ENCODE measurements around the gene FAH.

The FAH gene

DNA sequence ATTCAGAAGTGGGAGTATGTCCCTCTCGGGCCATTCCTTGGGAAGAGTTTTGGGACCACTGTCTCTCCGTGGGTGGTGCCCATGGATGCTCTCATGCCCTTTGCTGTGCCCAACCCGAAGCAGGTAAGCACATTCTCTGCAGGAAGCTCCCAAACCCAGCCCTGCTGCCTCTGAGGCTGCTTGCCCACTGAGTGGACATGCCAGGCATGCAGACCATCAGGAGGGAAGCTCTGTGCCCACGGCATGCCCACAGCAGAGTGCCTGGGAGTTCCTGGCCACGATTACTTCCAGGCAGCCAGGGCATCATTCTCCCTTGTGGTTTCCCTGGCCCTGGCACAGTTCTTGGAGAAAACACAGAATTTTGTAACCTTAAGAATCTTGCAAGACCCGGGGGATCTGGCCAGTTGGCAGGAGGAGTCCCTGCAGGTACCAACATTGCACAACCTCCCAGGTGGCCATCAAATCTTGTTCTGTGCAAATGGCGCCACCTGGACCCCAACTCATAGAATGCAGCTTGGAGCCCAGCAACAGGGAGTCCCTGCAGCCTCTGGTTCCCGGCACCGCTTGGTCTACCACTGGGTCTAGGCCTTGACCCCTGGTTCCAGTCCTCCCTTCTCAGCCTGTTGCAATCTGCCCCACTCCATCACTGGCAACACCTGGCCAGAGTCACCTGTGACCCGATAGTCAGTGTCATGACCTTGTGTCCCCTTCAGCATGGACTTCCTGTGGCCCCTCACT, 20.4 kb downstream of the FAH start:
- peak; percentile 44 to 52 (median 50) for DNase-seq (ENCODE audit: low read depth in 3 of 3)

DNA sequence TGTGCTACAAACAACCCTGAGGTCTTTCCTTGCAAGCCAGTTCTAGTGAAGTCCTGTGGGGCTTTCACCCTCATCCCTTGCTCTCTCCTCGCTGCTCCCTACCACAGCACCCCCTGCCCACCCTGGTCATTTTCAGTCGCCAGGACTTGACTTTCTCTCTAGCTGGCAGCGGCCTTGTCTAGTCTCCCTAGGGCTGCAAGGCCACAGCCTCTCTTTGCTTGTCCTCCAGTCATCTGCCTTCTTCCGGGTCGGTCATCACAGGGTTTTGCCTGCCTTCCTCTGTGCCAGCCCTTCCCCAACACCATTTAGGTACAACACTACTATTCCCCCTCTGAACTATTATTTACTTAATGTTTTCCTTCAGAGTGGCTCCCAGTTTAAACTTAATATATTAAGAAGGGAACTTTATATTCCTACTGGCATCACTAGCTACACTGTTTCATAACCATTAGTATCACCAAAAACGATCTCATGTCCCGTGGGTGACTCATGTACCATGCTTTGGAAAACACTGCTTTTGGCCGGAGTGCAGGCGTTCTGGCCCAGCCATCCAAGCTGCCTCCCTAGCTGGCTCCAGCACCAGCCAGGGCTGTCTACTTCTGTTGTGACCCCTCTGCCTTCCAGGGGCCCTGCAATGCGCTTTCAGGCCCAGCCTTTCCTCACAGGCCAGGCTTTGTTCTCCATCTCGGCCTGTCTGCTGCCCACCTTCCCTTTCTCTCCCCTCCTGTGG, 21.4 kb downstream of the FAH start:
- no peak for DNase-seq (ENCODE audit: low read depth in 3 of 3)

DNA sequence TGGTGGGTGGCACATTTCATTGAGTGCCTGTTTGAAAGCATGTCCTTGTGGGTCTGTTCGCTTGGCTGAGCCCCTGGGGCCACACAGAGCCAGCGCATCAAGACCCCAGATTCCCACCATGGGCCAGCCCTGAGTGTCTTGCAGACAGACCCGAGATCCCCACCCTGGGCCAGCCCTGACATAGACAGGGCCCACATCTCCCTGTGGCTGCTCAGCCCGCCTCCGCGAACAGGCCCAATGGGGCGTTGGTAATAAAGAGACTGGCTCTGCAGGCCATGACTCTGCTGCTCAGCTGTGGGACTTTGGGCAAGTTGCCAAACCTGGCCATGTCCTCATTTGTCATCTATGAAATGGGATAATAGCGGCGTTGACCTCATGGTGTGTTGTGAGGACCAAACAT, 22.6 kb downstream of the FAH start:
- no peak for DNase-seq (ENCODE audit: low read depth in 3 of 3)

DNA sequence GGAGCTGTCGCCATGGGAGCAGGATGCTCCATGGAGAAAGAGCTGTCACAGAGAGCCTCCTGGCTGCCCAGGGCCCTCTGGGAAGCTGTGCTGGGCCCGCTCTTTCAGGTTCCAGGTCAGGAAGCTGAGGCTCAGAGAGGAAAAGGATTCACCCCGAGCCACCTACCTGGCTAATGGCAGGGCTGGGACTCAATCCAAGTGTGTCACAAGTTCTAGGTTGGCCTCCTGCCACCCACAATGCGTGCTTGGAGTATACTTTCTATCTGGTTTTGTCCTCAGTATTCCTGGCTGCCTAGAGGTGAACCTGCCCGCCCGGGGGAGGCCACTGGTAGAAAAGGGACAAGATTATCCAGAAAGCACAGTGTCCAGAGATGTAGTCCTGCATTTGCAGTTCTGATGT, 23.6 kb downstream of the FAH start:
- no peak for DNase-seq (ENCODE audit: low read depth in 3 of 3)

DNA sequence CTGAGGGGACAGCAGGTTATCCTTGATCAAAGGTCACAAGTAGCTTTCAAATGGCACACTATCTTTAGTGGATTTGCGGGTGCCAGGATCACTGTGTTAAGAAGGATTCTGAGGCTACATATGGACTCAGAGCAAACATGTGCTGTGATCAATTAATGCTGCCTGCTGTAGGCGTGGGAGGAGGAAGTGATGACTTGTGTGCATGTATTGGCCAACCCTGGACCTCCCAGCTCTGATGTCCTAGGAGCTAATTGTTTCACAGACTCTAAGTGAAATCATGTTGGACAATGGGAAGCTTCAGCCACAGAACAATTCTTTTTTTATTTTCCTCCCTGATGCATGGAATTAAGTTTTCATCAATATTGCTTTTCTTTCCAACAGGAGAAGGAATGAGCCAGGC, 24.4 kb downstream of the FAH start:
- DNase-seq (ENCODE audit: low read depth in 3 of 3), result no peak

DNA sequence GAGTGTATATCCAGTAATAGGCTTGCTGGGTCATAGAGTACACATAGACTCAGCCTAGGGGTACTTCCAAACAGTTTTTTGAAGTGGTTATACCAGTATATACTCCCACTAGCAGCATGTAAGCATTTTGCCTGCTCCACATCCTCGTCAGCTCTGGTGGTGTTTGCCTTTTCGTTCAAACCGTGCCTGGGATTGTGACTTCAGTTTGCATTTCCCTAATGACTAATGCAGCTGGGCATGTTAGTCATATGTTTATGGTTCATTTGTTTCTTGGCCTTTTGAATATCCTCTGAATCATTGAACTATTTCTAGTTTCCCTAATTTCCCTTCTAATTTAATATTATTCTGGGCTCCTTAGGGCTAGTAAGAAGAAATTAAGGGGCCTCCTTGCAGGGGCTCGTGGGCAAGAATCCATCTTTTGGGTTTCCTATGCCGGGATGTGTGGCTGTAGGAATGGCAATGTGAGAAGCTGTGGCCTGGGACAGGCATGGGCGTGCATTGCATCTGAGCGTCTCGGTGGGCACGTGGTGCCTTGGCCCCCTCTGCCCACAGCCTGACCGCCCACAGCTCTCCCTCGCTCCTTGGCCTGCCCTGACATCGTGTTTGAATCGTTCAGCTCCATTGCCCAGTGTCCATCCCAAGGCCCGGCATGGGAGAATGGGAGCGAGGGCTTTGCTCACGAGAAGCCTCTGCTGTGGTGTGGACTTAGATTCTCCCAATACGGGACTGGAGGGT, 26.4 kb downstream of the FAH start:
- no peak for DNase-seq (ENCODE audit: low read depth in 3 of 3)

DNA sequence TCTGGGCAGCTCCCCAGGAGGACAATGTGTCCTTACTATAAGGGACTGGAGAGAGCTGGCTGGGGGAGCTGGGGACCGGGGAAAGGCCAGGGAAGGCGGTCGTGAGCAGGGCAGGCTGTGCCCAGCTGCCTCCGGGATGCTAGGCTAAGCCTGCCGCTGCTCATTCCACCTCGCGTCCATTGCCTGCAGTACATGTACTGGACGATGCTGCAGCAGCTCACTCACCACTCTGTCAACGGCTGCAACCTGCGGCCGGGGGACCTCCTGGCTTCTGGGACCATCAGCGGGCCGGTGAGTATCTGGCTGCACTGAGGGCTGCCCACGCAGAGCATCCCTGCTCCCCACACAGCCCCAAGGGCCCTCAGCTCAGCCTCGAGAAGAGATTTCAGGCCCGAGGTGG, 27.1 kb downstream of the FAH start:
- no peak for DNase-seq (ENCODE audit: low read depth in 3 of 3)

DNA sequence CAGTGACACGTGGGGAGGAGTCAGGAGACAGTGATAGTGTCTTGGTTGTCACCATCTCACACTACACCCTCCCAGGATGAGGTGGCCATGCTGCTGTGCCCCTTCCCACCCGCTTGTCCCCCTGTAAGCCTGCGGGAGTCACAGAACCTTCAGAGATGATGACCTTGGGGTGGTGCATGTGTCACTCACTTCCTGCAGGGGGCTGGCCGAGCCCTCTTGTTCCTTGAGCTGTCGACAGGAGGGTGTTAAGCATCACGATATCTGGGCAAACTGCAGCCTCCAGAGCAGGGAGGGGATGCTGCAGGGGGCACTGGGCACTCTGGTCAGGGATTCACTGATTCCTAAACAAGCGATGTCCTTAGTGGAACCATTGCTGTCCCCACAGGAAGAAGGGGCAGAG, 27.7 kb downstream of the FAH start:
- DNase-seq (ENCODE audit: low read depth in 3 of 3), result no peak

DNA sequence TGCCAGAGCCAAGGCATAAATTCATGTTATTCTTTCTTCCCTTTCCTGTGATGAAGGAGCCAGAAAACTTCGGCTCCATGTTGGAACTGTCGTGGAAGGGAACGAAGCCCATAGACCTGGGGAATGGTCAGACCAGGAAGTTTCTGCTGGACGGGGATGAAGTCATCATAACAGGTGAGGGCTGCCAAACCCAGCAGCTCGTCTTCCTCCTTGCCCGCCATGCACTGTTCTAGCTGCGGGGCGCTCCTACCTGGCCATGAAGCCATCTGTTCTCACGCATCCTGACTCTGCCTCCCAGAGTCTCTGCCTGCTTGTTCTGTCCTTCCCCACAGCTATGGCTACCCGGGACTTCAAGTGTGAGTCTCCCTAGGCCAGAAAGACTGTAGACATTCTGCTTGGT, 28.2 kb downstream of the FAH start:
- DNase-seq (ENCODE audit: low read depth in 3 of 3), result no peak

DNA sequence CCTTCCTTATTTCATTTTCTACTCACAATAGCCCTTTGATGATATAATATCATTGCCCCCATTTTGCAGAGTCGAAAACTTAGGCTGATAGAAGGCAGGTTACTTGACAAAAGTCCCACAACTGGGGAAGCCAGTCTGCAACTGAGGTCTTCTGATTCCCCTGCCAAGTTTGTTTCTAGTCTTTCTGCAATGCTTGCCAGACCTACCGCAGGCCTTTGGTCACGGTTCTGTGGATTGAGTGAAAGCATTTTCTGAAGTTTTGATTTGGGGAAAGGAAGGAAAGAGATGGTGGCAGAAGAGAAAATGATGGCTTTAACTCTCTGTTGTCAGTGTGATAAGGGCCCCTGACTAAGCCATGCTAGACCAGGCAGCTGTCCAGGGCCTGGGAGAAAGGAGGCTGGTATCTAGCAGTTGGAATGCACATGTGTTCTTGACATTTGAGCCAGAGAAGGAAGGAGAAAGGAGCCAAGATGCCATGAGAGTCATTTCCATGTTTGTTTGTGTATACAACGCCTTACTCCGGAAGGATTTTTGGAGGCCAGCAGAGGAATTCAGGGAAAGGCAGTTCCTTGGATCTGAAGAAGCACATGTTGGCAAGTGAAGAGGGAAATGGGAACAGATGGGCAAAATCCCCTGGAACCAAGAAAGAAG, 29.9 kb downstream of the FAH start:
- no peak for DNase-seq (ENCODE audit: low read depth in 3 of 3)

DNA sequence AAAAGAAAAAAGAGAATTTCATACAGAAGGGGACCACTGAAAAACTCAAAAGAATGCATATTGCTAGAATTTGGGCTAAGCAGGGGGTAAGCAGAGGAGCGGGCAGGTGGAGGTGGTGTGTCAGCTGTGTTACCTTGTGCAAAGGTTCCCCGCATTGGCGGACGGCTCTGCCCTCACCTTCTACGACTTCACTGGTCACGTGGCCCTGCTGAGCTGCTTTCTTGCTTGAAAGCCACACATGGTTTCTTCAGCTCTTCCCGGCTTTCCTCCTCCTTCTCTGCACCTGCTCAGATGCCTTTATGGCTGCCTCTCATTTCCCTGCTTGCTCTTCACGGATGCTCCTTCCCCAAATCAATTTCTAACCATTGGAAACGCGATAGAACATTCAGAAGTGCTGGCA, 30.5 kb downstream of the FAH start:
- DNase-seq (ENCODE audit: low read depth in 3 of 3), result no peak

DNA sequence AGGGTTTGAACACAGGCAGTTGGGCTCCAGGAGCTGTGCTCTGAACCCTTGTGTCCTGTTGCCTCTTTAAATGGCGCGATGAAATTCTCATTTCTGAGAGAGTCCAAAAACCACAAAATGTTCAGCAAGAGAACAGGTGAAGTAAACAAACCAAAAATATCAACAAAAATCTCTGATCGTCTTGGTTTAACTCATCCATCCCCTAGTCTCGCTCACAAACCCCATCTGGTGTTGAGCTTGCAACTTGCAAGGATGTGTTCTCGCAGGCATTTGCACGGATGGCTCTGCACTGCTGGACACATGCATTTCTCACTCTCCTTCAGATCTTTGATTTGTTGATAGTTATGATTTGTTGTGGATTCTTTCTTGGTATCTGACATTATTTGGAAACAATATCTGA, 31.1 kb downstream of the FAH start:
- no peak for DNase-seq (ENCODE audit: low read depth in 3 of 3)

DNA sequence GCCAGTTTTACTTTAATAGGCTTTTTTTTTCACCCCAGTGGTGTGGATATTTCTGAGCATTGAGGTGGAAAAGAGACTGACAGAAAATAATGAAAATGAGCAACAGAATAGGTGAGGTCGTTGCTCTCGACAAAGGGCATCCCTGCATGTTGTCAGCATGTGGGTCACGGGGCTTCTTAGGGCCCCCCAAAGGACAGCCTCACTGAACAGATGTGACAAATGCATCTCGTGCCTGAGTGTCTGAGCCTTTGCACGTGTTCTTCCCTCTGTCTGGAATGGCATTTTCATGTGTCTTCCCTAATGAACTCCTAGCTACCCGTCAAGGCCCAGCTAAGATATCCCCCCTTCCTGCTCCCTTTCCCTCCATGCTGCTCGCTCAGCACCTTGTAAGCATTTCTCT, 31.8 kb downstream of the FAH start:
- DNase-seq (ENCODE audit: low read depth in 3 of 3), result no peak

DNA sequence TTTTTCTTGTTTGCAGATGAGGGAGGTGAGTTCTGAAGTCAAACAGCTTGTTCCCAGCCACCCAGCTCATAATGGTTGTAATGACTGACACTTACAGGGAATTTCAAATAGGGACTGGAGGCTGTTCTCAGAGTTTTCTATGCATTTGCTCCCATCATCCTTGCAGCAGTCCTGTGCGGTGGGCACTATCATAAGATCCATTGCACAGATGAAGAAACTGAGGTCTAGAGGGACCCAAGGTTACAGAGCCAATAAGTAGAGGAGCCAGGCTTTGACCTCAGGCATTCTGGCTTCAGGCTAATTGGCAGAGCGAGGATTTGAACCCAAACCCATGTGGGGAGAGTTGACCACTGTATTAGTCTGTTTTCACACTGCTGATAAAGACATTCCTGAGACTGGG, 32.4 kb downstream of the FAH start:
- DNase-seq (ENCODE audit: low read depth in 3 of 3), result no peak

DNA sequence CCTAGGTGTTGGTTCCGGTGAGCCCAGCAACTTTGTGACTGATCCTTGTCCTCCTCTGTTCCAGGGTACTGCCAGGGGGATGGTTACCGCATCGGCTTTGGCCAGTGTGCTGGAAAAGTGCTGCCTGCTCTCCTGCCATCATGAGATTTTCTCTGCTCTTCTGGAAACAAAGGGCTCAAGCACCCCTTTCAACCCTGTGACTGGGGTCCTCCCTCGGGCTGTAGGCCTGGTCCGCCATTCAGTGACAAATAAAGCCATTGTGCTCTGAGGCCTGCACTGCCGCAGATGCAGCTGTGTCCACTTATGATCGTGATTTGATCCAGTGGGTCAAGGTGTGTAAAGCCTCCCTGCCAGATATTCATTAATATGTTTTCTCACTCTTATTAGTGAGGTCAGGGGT, 33.3 kb downstream of the FAH start:
- DNase-seq (ENCODE audit: low read depth in 3 of 3), result no peak

DNA sequence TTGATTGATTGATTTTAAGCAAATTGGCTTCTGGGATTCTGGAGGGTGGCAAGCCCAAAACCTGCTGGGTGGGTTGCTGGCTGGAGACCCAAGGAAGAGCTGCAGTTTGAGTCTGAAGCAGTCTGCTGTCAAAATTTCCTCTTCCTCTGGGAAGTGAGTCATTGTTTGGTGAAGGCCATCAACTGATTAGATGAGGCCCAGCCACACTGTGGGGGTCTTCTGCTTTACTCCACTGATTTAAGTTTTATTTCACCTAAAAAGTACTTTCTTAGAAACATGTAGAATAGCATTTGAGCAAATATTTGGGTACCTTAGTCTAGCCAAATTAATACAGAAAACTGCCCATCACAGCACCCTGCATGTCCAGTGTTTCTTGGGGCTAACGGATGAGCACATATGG, 33.8 kb downstream of the FAH start:
- no peak for DNase-seq (ENCODE audit: low read depth in 3 of 3)

DNA sequence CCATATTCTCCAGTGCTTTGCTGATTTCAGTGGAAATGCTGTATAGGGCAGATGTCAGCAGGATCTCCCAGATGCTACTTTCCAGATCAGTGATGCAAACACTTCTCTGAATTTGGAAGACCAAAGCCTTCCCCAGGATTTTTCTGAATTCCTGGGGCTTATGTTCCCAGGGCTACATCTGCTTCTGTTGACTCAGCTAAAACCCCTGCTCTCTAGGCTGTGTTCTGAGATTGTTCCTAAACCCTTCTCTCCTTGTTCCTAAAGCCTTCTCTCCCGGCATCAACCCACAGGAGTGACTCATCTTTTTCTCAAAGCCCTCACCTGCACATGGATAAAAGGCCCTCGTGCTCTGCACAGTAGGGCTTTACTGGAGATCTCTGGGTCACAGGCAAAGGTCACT, 35.5 kb downstream of the FAH start:
- no peak for DNase-seq (ENCODE audit: low read depth in 3 of 3)

DNA sequence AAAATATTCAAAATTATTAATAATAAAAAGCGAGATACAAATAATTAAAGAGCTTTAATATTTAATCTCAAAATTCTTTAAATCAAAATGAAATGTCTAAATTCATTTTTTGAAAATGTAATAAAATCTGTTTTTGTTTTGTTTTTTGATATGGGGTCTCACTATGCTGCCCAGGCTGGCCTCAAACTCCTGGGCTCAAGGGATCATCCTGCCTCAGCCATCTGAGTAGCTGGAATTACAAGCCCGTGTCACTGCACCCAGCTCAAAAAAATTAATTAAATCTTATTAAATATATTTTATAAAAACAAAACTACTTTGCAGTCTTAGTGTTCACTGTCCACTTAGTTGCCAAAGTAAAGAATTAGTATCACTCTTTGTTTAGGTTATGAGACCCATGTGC, 38.4 kb downstream of the FAH start:
- DNase-seq (ENCODE audit: low read depth in 3 of 3), result no peak

DNA sequence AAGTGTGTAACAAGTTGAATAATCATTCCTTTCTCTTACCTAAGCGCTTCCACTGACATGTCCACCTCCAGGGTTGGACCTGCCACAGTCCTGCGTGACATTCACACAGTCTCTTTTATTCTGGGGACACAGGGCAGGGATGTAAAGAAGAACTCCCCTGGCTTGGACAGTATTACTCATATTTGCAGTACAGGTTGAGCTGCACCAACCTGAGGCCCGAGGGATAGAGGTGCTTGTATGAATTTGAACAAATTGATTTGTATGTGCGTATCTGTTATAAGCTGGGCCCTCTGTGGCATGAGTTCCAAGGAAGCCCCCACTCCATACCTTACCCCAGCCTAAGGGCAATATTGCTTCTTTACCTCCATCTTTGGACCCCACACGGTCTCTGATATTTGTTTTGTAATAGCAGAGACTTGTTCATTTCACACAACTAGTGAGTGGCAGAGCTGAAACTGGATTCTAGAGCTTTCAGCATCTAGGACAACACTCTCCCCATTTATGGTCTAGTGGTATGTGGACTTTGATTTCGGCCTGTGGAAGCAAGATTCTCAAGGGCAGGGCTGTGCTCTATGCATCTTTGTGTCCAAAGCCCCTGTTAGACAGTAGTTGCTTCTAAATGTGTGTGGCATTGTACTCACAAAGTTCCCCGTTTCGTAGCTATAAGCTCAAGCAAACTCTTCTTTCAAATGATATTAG, 39.2 kb downstream of the FAH start:
- DNase-seq (ENCODE audit: low read depth in 3 of 3), result no peak

DNA sequence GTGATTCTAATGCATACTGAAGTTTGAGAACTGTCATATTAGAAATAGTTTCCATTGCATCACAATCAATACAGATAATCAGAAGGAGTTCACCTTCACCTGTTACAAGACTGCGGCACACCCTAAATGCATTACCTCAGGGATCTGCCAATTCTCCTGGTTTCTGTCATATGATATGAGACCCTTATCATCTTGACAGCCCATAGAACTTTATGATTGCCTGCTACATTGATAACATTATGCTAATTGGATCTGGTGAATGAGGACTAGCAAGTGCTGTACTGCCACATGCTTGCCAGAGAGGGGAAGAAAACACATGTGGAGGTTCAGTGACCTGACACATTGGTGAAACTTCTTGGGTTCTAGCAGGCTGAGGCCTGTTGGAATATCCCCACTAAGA, 41.4 kb downstream of the FAH start:
- DNase-seq (ENCODE audit: low read depth in 3 of 3), result no peak

DNA sequence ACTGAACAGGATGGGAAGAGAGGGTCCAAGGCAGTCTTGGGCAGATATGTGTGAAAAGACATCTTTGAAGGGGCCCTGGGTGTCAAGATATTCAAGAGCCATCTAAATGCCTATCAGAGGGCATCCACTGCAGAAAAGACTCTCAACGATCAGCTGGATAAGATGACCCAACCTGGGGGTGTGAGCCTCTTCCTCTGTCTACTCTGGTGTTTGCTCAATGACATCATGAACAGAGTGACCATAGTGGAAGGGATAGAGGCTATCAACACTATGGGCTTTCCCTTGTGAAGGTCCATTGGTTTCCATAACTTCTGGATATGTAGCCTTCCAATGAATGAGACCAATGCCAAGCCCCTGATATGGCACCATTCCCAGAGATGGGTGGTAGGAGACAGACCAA, 42.1 kb downstream of the FAH start:
- DNase-seq (ENCODE audit: low read depth in 3 of 3), result no peak

DNA sequence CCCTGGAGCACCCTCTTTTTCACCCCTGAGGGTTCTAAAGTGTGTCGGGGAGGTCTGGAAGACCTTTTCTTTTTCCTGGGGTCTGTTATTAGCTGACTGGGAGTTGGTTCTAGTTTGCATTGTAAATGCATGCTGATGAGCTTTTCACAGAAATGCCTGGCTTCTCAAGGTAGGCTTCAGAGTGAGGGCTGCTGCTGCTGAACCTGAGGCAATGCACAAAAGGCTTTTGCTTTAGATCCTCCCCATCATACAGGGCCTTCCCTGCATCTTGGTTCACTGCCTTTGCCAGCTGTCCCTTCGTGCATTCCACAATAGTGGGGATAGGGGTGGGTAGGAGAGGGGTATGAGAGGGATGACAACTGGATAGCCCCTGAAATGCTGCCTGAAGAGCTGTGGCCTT, 46.6 kb downstream of the FAH start:
- DNase-seq (ENCODE audit: low read depth in 3 of 3), result no peak
